OCI-LY3 (cell line): ENCODE data around the gene PHC2.

Experiments used
- EZH2phosphoT487 ChIP-seq: fragments of 200-600 bp; shearing (Covaris generic); IDR thresholded peaks from 2 replicates; pipeline ENCODE4 v1.6.1; 2018; ENCODE audit warnings: antibody characterized with exemption, mixed run types, low read depth
- TF ChIP-seq, protein P1 (sequence below): fragments of 200-600, 300-600 bp; sonication (generic); IDR thresholded peaks from 2 replicates; pipeline ENCODE4 v1.5.1; 2014; ENCODE audit warnings: antibody characterized with exemption, low read length, low read depth

DNA sequence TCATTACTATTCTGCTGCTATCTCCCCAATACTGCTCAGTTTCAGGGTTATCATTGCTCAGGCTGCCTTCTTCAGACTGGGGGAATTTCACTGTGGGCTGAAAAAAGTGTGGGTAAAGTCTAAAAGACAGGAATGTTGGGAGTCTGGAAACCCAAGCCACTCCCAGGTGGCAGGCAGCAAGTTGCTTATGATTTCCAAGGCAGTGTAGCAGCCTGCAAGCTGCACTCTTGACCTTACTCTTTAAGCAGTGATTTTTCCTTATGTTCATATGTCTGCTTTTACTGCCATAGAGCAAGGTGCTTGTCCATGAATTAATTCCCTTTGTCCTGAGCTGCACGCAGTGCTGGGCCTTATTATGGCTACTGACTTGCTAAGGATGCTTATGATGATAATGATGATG, 53.1 kb downstream of the PHC2 start:
- TF ChIP-seq, protein P1, sequence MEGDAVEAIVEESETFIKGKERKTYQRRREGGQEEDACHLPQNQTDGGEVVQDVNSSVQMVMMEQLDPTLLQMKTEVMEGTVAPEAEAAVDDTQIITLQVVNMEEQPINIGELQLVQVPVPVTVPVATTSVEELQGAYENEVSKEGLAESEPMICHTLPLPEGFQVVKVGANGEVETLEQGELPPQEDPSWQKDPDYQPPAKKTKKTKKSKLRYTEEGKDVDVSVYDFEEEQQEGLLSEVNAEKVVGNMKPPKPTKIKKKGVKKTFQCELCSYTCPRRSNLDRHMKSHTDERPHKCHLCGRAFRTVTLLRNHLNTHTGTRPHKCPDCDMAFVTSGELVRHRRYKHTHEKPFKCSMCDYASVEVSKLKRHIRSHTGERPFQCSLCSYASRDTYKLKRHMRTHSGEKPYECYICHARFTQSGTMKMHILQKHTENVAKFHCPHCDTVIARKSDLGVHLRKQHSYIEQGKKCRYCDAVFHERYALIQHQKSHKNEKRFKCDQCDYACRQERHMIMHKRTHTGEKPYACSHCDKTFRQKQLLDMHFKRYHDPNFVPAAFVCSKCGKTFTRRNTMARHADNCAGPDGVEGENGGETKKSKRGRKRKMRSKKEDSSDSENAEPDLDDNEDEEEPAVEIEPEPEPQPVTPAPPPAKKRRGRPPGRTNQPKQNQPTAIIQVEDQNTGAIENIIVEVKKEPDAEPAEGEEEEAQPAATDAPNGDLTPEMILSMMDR, result no peak
- no peak for TF ChIP-seq EZH2phosphoT487
